ENCODE results near the gene COL16A1. TPM values are rescaled to one million over a fixed set of nuclear protein-coding genes. Genes with fewer than 3 reads are reported as not detected.

COL16A1 gene
- total RNA-seq, 4 donors from 2014 or later: 4.3 to 11.4 (median 5.3) TPM

GRCh38 chr1:31658721-31659120 is 45.1 kb downstream of the COL16A1 start:
- DNase-seq (no peak), ATAC-seq (no peak)
- TF ChIP-seq CTCF (IDR thresholded peaks at IDR 0.05 in 4 of 5, conservative IDR thresholded peaks at IDR 0.05 in 1 of 5): no peak
- no peak for TF ChIP-seq POLR2A (IDR thresholded peaks at IDR 0.05)
- intact Hi-C loops (cut with DNase I; ENCODE audit: low total_unique reads): no loop called here
- H3K27ac ChIP-seq: no peak overlapping the region
- H3K4me1 ChIP-seq: no peaks in the 10 kb centered on the region
- H3K4me3 ChIP-seq: no peak overlapping the region
- H3K36me3 ChIP-seq: no peaks in the 10 kb centered on the region
- in situ Hi-C loops (cut with MboI; ENCODE audit: low sequenced_read_pairs in 4 of 4): loop anchor here (25.0 kb wide), 1 partner anchor 304 kb away; no protein-coding TSS in a partner anchor
- H3K27me3 ChIP-seq: no peaks in the 10 kb centered on the region
- H3K9me3 ChIP-seq: no peaks in the 10 kb centered on the region

- DNase-seq (no peak), ATAC-seq (no peak)
- Histone ChIP-seq H3K27me3 (no peaks in the 10 kb centered on the region), H3K4me3 (no peak overlapping the region), H3K36me3 (no peaks in the 10 kb centered on the region), H3K9me3 (no peaks in the 10 kb centered on the region), H3K27ac (no peak overlapping the region), H3K4me1 (no peaks in the 10 kb centered on the region)
- in situ Hi-C loops (cut with MboI; ENCODE audit: low sequenced_read_pairs in 4 of 4) (loop anchor here (25.0 kb wide), 1 partner anchor 304 kb away; no protein-coding TSS in a partner anchor), intact Hi-C loops (cut with DNase I; ENCODE audit: low total_unique reads) (no loop called here)
- TF ChIP-seq CTCF (IDR thresholded peaks at IDR 0.05 in 4 of 5, conservative IDR thresholded peaks at IDR 0.05 in 1 of 5): no peak
- no peak for TF ChIP-seq POLR2A (IDR thresholded peaks at IDR 0.05)
Observed at GRCh38 chr1:31657972-31658510, 45.8 kb downstream of the COL16A1 start.

GRCh38 chr1:31657020-31657804 is 46.6 kb downstream of the COL16A1 start:
- Histone ChIP-seq H3K27ac (no peak overlapping the region), H3K27me3 (no peaks in the 10 kb centered on the region), H3K4me3 (no peak overlapping the region), H3K4me1 (no peaks in the 10 kb centered on the region), H3K36me3 (no peaks in the 10 kb centered on the region), H3K9me3 (no peaks in the 10 kb centered on the region)
- ATAC-seq (no peak), DNase-seq (no peak)
- in situ Hi-C loops (cut with MboI; ENCODE audit: low sequenced_read_pairs in 4 of 4) (loop anchor here (25.0 kb wide), 1 partner anchor 305 kb away; no protein-coding TSS in a partner anchor), intact Hi-C loops (cut with DNase I; ENCODE audit: low total_unique reads) (no loop called here)
- TF ChIP-seq CTCF (IDR thresholded peaks at IDR 0.05 in 4 of 5, conservative IDR thresholded peaks at IDR 0.05 in 1 of 5) (no peak), POLR2A (IDR thresholded peaks at IDR 0.05) (no peak)

- H3K36me3 ChIP-seq: no peaks in the 10 kb centered on the region
- intact Hi-C loops (cut with DNase I; ENCODE audit: low total_unique reads) (no loop called here), in situ Hi-C loops (cut with MboI; ENCODE audit: low sequenced_read_pairs in 4 of 4) (loop anchor here (25.0 kb wide), 1 partner anchor 307 kb away; no protein-coding TSS in a partner anchor)
- H3K4me3 ChIP-seq: no peak overlapping the region
- DNase-seq: no peak
- H3K27ac ChIP-seq: no peak overlapping the region
- no peaks in the 10 kb centered on the region for H3K9me3 ChIP-seq
- peaks cover 0 to 3% of the 10 kb centered on the region in 2 donors for H3K4me1 ChIP-seq
- TF ChIP-seq CTCF (IDR thresholded peaks at IDR 0.05 in 4 of 5, conservative IDR thresholded peaks at IDR 0.05 in 1 of 5): no peak
- no peak for TF ChIP-seq POLR2A (IDR thresholded peaks at IDR 0.05)
- ATAC-seq: no peak
- no peaks in the 10 kb centered on the region for H3K27me3 ChIP-seq
Observed at GRCh38 chr1:31655756-31656155, 48.1 kb downstream of the COL16A1 start.

All from gastrocnemius medialis (tissue), 4 donors.